GM18870 (cell line): ENCODE data around the gene ARRDC3.
A peak's percentile ranks its signal among the peaks of the same experiment; 100 is the strongest.
"Not testable (repeated sequence)": the region's sequence is repeated elsewhere in the genome, so short reads cannot be mapped to it uniquely, and the experiment has no call there.

ENCODE experiments used
- ATAC-seq: cut with Tn5 transposase; IDR thresholded peaks from one replicate; pipeline ENCODE4 v1.9.1; 2021; ENCODE audit warnings: moderate library complexity; ENCODE audit not compliant: unreplicated experiment

The ARRDC3 gene

DNA sequence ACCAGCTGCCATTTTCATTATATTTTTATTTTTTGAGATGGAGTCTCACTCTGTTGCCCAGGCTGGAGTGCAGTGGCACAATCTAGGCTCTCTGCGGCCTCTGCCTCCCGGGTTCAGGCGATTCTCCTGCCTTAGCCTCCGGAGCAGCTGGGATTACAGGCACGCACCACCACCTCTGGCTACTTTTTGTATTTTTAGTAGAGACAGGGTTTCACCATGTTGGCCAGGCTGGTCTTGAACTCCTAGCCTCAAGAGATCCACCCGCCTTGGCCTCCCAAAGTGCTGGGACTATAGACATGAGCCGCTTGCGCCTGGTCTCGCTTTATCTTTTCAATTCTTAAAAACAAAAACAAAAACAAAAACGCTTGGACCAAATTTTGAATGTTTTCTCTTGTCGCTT lies 2.5 kb upstream of the ARRDC3 start:
- not testable (repeated sequence) for ATAC-seq

DNA sequence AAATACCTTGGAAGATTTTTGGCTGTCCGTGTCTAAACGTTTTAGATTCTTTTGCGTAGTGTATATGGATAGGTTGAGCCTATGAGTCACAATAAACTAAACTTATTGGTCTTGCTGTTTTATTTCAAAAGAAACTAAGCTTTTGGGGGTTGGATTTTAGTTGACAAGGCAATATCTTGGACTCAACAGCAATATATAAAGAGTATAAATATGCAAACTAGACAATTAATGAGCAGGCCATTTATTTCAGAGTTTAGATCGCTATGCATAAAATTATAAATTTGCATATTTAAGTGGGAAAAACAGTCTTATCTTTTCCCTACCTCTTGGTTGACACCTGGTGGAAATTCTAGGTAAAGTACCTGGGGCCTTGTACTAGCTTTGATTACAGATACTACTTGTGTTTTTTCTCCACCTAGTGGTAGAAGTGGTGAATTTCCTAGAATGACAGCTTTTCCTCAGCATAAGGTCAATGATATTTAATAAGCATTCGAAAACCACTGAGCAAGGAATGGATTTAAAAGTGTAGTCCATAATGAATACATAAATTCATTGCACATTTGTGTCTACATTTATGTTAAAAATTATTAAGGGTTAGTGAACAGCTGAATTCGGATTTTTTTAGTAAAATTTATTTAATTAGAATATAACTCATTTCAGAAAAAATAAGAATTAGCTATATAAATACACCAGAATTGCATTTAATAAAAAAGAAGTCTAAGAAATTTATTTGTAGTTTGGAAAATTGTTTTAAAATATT lies 1.7 kb upstream of the ARRDC3 start:
- ATAC-seq: peak; percentile 21

DNA sequence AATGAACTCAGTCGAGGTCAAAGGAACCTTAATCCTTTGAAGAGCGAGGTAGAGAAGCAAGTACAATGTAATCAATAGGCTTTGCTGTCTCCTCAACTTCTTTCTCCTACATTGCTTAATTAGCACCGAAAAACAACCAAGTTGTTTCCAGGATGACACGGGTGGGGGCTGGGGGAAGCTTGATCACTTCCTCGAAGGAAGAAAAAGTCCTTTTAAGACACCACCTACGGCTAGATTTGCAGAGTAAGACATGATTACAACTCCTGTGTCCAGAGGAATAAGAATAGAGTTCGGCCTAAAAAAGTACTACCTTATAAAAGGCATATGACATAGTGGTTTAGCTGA lies 811 bp upstream of the ARRDC3 start:
- ATAC-seq: no peak

DNA sequence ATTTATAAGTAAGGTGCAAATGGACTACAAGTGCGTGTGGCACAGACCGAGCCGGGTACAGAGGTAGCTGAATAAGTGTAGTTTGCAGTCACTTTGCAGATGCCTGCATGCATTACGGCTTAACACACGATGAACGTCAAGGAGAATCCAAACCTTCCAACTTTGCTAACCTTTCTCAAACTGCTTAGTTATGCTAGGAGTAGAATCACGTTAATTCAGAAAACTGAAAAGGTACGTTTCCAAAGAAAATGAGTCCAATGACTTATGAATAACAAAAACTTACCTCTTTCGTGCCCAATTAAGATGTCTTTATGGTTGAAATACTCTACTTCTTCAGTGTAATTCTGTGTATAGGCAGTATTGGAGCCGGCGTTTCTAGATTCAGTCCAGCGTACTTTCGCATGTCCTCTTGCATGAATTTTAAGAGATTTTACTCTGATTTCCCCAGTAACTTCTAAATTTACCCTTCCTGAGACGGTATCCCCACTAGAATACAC lies 539 bp downstream of the ARRDC3 start:
- no peak for ATAC-seq

DNA sequence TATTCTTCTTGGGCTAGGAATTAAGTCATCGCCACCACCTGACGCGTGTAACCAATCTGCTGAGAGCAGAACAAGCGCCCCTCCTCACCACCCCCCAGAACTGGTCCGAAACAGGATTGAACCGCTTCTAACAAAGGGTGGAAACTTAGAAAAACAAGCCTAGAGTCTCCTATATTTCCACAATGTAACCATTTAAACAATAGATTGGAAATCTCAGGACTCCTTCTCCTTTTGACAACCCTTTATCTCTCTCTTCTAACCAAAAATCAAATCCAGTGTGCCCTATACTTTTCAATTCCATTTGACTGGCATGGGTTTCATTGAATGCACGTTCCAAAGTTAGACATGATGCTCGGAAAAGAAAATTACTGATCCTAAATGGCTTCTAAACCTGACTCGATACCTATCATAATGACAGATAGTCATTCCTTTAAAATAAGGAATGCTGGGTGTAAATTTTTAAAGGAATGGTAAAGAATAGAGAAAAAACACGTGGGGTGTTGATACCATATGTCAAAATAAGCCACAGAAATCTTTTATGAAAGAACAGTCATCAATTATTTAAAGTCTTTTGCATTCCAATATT lies 1.2 kb downstream of the ARRDC3 start:
- ATAC-seq: peak; percentile 19

DNA sequence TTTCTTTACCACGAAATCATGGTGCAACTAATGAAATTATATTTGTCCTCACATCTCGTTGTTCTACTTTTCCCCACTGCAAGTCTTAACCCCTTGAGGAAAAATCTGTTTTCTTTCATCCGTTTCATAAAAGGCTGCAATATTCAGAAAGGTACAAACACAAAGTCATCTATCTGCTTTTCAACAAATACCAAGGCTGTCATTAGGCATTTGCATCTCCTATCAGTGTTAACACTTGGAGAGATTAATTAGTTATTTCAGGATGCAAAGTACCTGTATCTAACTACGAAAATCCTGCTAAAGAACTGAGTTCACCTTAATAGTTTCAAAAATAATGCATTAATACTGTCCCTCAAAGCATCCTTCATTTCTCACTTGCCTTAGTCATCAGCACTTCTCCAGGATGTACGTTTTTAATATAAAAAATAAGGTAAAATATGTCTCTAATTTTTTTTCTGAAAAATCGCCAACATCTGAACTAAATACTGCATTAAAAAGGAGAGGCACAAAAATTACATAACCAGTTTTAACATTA lies 1.8 kb downstream of the ARRDC3 start:
- ATAC-seq: no peak

DNA sequence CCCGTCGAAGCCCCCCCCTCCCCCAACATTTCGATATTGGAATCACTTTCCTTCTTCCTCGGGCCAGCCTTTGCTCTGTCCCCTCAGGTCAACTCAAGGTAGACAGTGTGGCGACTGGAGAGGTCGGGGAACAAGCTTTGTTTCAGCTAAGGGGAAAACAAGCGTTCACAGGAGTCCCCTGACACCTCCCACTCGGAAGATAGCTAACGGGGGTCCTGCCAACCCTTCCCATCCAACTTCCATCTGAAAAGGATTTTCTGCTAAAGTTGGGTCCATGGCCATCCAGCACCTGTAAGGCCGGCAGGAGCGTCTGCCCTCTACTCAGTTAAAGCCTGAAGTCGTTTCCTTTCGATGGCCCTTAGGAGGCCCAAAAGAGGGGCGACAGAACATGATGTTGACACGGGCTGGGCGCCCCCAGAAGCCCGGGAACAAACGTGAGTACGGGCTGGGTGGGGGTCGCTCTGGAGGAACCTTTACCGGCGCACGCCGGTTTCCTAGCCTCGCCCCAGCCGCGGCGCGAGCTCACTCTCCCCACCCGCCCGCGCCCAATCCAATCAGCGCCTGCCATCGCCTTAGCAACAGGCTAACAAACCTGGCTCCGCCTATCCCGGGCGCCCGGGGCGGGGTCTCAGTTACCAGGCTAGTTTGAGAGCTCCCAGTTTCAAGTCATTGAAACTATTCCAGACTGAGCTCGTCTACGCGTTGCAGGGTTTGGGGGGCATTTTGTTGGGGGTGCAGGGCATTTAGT lies 2.5 kb downstream of the ARRDC3 start:
- peak; percentile 33 for ATAC-seq

DNA sequence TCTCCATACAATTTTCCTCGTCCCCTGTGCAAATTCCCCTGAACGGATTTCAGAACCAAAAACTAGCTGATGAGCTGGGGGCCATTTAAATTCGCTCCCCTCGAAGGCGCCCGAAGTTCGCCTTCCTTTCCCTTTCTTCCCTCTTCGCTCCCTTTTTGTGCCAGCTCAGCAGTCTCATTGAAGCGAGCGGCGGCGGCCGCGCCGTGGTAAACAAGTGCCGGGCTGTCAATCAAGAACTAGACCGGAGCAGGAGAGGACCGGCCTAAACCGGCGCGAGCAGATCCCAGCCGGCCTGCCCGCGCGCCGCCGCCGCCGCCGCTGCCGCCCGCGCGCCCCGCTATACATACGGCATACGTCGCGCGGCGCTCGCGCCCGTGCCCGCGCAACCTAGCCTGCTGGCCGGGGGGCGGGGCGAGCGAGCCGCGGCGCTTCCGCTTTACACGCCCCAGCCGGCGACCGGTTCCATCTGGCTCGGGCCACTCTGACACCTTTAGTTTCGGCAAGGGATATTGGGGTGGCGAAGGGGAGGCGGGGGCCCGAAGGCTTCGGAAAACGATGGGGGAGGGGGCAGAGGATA lies 3.1 kb downstream of the ARRDC3 start:
- ATAC-seq: peak; percentile 34

DNA sequence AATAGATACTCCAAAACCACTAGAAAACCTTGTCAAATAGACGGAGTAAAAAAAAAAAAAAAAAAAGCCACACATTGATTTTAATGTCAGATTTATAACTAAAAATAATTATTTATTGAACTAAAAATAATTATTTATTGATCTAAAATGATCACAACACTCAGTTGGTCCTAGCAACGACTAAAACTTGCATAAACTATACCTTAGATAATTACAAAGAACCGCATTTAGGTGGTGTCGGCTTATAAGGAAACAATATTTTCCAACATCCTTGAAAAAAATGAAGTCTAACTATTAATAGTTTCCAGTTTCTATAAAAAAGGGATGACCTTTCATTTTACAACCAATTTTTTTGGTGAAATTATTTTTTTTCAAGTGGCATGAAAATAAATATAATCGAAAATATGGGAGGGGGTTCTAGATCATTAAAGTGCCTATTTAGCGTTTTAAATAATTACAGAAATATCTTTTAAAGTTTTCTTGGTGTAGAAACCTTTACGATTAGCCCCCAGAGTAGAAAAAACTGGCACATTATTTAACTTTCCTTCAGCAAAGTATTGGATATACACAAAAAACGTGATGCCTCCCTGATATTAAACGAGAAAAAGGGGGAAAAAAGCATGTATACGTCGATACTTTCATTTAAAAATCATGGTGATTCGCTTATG lies 3.7 kb downstream of the ARRDC3 start:
- no peak for ATAC-seq

DNA sequence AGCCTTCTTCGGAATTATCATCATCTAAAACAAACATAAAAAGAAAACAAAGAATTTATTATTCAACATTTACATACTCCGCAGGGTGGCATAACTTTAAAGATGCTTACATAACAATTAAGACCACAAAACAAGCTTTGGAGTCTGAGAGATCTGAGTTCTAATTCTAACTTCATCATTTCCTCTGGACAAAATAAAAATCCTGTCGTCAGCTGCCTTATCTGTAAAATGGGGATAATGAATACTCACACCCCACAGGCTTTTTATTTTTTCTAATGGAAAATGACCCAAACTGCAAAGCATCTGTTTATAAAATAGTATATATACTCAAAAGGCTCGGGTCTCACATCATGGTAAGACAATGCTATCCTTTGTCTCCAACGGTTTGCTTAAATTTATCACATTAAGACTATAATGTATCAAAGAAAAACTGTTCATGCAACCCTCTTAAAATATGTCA lies 4.3 kb downstream of the ARRDC3 start:
- ATAC-seq: no peak

DNA sequence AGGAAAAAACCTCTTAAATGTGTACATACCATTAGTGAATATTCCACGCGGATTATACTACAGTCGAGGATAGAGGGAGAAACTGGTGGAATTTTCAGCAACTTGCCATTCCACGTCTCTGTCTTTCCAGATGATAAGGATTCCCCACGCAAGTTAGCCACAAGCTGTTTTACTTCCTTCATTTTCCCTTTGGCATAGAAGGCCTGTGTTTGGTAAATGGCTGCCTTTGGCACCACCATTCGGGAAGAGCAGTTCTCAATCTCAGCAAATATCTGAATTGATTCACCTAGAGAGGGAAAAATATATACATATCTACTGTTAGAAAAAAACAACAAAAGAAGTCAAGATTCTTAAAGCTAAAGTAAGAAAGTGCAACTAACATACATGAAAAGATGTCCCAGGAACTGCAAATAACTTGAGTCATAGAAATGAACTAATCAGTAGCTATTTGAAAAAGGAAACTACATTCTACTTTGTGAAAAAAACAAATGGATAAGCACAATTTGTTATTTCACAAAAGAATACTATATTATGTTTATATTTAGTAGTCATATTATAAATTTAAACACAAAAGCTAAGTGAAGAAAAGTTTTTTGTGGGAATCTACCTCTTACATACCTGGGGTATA lies 8.1 kb downstream of the ARRDC3 start:
- no peak for ATAC-seq

DNA sequence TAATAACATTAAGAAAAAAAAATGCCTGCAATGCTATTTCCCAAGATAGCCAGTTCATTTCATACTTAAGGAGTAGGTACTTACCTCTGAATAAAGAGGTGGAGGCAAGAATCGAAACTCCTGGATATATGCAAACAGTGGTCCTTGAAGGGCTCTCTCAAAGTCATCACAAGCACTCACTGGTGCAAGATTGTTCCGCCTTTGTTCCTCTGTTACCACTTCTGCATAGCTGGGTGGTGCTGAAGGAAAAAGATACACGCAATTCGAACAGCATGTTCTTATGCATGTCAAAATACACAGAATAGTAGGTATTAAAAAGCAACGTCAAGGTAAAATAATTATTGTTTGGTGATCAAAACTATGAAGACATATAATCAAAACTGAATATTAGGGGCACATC lies 9.5 kb downstream of the ARRDC3 start:
- ATAC-seq: no peak

DNA sequence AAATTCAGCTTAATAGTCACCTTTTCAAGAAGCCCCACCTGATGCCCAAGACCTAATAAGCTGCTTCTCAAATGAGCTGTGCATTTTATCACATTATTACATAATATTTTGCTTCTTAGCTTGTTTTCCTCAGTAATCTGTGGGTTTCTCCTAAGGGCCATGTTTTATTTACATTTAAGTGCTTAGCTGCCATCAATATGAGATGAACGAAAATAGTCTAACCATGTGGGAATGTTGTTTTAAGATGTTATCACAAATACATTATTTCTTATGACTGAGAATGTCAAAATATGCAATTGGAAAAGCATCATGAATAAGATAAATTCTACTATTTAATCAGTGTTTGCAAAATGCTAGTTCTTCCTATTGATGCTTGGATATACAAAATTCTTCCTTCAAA lies 10.1 kb downstream of the ARRDC3 start:
- no peak for ATAC-seq

DNA sequence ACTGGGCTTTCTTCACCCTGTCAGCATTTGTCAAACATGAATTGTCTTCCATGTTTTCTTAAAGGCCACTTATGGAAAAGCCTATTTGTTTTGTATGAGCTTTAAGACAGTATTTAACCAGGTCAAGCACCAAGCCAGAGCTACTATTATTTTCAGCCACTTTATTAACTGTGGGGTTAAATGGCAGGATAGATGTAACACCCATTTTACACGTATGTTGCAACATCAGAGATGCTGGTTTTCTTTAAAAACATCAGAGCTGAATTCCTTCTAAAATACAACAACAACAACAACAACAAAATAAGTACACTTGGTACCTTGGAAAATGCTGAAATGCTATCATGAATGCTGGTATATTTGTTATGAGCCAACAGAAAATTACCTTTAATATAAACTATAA lies 13.6 kb downstream of the ARRDC3 start:
- no peak for ATAC-seq

DNA sequence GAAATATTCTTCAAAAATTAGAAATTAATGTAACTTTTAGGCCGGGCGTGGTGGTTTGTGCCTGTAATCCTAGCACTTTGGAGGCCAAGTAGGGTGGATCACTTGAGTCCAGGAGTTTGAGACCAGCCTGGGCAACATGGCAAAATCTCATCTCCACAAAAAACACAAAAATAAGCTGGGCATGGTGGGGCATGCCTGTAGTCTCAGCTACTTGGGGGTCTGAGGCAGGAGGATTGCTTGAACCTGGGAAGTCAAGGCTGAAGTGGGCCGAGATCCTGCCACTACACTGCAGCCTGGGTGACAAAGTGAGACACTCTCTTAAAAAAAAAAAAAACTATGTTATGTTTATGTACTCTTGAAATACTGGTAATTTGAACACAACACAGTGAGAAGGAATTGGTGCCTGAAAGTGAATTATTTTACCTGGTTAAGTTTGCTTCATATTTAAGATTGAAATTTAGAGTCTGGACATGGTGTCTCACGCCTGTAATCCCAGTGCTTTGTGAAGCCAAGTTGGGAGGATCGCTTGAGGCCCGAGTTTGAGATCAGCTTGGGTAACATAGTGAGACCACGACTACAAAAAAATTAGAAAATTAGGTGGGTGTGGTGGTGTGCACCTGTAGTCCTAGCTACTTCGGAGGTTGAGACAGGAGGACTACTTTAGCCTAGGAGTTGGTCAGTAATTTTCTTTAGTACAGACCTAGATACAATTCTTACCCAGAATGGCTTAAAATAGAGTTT lies 15.0 kb downstream of the ARRDC3 start:
- ATAC-seq: no peak

DNA sequence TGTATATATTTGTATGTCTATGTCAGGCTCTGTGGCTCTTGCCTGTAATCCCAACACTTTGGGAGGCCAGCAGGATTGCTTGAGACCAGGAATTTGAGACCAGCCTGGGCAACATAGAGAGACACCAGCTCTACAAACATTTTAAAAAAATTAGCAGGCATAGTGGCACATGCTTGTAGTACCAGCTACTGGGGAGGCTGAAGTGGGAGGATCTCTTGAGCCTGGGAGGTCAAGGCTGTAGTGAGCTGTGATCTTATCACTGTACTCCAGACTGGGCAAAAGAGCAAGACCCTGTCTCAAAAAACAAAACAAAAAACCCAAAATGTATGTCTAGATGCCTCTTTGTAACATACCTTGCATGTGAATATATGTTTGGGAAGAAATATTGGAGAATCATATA lies 15.8 kb downstream of the ARRDC3 start:
- ATAC-seq: no peak

DNA sequence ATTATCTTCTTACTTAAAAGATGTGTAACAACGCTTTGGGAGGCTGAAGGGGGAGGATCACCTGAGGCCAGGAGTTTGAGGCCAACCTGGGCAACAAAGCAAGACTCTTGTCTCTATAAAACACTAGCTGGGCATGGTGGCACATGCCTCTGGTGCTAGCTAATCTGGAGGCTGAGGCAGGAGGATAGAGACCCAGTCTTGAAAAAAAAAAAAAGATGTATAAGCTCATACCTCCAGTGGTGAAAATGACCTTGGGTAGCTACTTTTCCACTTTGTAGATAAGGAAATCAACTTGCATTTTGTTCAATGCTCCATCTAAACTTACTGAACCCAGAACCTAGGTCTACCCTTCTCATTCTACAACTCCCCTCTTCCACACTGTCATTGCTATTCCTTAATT lies 16.6 kb downstream of the ARRDC3 start:
- no peak for ATAC-seq

DNA sequence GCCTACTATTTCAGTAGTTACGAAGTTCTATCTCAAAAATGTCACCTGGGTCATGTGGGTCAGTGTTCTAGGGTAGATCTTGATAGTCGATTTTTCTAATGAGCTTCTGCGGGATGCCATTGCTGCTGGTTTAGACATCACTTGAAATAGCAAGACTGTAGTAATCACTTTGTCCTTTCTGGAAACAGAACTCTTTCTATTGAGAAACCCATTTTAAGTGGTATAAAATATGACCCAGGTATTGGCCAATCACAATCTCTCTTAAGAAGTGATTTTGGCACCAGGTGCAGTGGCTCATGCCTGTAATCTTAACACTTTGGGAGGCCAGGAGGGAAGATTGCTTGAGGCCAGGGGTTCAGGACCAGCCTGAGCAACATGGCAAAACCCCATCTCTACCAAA lies 17.6 kb downstream of the ARRDC3 start:
- no peak for ATAC-seq

DNA sequence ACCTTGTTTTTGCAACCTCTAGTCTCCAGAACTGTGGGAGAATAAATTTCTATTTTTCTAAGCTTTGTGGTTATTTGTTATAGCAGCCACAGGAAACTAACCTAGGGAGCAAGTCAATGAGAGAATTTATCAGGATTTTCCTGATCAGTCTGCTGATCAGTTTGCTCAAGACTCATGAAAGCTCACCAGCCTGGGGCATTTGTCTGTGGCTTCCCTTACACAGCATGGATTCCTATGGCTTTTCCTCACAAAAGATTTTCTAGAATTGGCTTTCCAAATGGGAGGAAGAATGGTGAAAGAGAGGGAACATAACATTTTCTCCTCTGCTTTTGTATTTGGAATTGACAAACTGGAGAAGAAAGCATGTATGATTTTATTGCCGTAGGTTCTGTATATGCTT lies 20.2 kb downstream of the ARRDC3 start:
- ATAC-seq: no peak

DNA sequence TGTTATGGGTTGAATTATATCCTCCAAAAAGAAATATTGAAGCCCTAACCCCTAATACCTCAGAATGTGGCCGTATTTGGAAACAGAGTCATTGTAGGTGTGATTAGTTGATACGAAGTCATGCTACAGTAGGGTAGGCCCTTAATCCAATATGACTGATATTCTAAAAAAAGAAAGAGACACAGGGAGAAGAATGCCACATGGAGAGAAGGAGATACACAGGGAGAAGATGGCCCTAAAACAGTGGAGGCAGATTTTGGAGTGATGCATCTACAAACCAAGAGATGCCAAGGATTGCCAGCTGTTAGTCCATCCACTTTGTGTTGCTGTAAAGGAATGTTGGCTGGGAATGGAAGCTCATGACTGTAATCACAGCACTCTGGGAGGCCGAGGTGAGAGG lies 21.3 kb downstream of the ARRDC3 start:
- ATAC-seq: no peak
